M059J (cell line): ENCODE data around the gene PDE11A. TPM values are rescaled to one million over a fixed set of nuclear protein-coding genes. Genes with fewer than 3 reads are reported as not detected.

Source experiments
- DNase-seq: peaks from one replicate; pipeline ENCODE4 v3.0.0-alpha.2; 2012; ENCODE audit warnings: low read depth
- total RNA-seq: library from RNA; depleted of rRNA; stranded (reverse); fragments of >200 nt; shearing (Covaris generic); gene quantifications from 2 replicates; pipeline ENCODE4 v1.2.3, GENCODE V29; 2014

Gene PDE11A
- total RNA-seq, 1 experiment from 2014 or later: 2.0 TPM

DNA sequence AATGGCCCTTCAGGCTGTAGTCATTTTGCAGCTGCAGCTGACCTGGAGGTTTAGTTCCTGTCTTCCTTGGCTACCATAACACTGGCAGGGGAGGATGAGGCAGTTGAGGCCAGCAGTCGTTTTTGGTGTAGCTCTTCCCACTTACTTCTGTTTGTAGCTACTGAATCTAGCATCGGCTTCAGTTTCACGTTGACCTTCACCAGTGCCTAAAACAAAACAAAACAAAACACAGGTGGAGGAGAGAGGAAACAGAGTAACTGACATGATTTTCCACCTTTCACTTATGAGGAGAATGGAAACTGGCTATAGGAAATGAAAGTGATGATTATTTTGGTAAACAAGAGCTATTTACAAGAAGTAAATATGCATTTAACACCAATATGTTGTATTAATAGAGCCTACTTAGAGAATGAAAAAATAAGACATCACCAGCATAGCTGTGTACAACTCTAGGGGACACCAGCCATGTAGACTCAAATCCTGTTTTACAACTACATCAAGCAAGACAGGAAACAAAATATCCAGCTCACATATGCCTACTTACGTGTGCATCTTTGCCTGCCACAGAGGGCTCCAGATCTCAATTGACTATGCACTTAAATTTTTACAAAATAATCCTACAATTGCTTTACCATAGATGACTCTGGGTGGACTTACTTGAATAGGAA is 443.1 kb downstream of the PDE11A start:
- DNase-seq: no peak

DNA sequence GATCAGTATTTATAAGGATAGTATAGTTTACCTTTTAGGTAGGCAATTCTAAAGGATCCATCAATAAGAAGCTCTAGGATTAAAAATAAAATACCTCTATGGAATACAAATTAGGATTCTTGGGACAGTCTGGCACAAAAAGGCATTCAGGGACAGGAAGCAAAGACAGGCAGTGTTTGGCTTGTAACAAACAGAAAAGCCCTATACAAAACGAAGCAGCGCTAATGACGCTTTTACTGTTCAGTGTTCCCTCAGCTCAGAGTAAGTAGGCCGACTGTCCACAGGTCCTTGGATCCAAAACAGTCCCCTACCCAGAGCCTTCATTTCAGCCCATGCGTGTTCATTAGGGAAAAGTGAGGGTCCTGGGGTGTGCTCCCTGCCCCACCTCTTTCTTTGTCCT is 443.7 kb downstream of the PDE11A start:
- DNase-seq: no peak

DNA sequence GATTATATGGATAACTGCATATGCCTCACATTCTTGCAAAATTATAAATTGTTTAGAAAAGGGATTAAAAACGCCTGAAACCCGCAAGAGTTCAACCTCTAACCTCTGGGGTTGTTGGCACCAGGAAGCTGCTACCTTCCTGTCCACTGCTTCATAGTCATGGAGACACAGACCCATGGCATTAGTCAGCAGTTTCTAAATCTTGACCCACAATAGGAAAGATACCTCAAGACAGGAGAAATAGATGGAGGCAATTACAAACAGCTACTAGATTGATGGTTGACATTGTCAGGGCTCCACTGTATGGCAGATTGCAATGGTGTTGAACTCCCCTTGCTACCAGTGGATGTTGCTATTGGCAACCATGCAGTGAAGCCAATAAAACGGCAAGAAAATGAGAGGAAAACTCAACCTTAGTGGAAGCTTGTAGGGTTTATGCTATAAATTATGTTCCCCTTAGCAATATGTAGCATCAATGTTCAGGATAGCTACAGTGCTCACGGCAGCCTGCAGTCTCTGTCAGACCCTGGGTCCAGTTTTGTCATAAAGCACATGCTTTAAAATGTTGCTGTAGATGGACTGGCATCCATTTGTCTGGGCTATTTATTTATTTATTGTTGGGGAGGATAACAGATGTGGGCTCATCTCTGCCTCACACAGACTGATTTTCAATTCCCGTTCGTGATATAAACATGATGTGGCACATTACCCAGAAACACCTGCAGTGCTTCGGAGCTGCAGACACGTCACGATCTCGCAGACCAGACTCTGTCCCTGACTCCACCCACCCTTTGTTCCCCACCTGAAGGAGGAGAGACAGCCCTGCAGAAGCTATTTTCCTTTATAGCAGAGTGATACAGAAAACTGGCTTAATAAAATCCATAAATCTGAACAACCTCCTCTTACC is 446.6 kb downstream of the PDE11A start:
- DNase-seq: peak; percentile 23

DNA sequence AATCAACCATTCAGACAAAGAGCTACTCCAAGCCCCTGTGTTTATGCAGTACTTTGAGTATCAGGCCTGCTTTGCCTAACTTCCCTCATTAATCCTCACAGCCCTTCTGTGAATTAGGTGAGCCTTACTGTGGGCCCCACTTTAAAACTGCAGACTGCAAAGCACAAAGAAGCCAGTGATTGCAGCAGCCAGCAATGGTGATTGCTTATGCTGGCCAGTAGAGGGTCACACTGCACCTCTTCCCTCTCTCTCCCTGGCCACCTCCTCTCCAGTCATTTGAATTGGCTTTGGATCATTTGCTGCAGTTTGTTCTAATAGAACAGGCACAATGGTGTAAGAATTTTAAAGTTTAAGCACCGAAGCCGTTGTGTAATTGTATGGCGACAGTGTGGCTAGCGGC is 450.1 kb downstream of the PDE11A start:
- no peak for DNase-seq

- DNase-seq: no peak
These were observed 452.6 kb downstream of the PDE11A start for GRCh38 chr2:177619986-177620385.

DNA sequence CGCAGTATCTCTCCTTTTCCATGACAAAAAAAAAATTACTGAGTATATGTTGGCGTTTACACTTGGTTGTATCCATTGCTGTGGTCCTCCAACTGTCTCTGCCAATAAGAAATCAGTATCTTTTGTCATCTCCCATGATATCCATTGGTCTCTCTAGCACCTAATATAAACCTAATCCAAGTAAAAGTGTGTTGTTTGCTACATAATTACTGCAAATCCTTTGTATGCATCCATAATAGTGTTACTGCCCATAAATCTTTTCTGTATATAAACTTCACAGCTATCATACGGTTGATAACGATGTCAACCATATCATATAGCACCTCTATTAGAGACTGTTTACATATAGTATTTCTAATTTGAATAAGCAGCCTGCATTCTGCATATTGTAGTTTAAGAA is 453.1 kb downstream of the PDE11A start:
- no peak for DNase-seq

DNA sequence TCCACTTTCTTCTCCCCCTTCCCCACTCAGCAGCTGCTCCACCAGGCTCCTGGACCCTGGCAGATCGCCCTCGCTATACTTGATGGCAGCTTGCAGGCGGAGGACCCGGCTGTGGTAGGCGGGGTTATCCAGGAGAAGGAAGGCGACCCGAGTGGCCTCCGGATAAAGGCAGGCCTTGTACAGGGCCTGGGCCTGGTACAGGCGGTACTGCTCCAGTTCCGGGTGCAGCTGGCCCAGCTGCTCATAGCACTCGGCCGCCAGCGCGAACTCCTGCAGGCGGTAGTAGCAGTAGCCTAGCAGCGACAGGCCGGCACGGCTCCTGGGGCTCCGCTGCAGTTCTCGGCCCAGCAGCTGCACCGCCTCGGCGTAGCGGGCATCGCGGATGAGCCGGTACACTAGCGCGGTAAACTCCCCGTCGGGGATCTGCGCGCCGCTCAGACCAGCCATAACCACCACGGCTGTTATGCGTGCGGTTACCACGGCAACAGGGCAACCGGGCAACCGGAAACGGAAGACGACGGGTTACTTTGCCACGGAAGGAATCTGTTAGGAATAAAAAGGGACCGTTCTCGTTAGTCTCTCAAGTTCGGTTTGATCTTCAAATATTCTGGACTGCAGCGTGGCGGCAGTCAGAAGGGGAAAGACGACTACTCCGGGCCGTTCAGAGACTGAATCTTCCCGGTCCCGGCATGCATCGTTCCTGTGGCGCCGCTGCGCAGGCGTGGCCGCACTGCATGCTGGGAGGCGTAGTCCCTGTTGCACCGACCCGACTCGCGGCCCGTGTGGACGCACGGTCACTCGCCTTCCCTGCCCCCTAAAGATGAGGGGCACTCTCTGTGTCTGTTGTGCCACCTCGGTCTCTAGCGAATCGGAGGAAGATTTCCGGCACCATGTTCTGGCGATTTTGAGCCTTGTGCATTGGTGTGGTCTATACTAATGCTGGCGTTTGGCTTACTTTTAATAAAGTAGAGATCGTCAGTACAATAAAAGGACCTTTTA is 454.0 kb downstream of the PDE11A start:
- peak; percentile 85 for DNase-seq

GRCh38 chr2:177617849-177618248 is 454.7 kb downstream of the PDE11A start:
- DNase-seq: no peak

DNA sequence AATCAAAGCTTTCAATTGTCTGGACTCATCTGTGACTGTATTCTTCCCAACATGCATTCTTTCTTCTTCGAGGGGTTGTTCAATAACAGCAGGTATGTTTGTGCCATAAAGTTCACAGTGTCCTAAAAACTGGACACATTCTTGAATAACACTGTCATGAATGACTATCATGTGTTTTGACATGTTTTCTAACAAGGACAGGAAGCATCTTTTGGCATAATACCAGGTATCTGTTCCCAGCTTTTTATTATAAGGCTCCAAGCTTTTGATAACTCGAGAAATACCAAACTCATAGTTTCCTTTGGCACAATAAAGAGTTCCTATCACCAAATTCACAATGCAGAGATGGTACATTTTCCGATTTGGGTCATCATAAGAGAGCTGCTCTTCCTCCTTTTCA is 455.8 kb downstream of the PDE11A start:
- no peak for DNase-seq

DNA sequence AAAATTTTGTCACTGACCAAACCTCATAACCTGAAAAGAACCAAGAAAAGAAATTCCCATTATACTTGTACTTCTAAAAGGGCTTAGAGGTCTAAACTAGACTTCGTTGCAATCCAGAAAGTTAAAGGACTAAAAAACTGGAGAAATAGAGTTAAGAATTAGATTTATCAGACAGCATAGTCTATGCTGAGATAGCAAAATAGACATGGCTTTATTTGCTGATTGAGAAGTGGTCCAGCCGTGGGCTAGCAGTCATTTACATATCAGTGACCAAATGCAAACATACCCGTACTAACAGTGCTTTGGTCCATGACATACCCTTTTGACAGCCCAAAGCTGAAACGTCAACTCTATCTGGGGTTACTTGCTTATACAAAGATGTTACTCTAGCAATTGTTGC is 456.5 kb downstream of the PDE11A start:
- no peak for DNase-seq

GRCh38 chr2:177612659-177613058 is 459.9 kb downstream of the PDE11A start:
- no peak for DNase-seq

DNA sequence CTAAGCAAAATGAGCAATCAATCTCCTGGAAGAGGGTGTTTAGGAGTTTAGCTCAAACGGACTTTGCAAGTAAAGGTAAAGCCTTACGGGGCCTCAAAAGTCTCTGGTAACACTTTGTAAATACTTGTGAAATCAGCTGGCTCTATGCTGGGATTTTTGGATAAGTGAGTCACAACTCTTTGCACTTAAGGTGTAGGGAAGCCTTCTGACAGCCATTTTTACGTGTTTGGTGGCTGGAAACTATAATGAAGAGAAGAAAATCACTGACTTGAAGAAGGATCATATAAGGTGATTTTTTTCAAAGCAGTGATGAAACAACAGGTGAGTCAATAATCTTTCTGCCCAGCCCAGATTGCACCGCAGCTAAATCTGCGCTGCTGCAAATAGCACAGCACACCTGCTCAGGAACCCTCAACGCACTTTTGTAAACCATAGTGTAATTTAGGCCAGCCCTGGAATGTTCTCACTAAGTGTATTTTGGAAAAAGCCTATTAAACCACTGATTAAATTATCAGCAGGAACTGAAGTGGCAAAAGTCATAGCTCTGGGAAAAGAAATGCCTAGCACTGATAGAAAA is 461.2 kb downstream of the PDE11A start:
- no peak for DNase-seq

DNA sequence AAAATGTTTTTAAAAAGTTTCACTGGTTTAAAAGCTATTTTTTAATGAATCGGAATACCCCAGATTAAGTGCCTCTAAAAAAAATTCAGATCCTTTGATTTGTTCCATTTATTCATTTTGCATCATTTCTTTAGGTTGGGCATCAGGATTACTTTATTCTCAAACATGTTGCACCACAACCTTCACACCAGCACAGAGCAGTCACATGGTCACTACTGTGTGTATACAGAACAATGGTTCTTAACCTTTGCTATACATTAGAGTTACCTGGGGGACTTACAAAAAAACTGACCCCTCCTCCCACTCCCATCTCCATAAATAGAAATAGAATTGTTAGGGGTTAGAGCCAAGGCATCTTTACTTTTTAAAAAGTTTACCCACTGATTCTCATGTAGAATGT is 461.8 kb downstream of the PDE11A start:
- DNase-seq: no peak

- DNase-seq: peak; percentile 29
These were observed 465.9 kb downstream of the PDE11A start for GRCh38 chr2:177606636-177607035.

DNA sequence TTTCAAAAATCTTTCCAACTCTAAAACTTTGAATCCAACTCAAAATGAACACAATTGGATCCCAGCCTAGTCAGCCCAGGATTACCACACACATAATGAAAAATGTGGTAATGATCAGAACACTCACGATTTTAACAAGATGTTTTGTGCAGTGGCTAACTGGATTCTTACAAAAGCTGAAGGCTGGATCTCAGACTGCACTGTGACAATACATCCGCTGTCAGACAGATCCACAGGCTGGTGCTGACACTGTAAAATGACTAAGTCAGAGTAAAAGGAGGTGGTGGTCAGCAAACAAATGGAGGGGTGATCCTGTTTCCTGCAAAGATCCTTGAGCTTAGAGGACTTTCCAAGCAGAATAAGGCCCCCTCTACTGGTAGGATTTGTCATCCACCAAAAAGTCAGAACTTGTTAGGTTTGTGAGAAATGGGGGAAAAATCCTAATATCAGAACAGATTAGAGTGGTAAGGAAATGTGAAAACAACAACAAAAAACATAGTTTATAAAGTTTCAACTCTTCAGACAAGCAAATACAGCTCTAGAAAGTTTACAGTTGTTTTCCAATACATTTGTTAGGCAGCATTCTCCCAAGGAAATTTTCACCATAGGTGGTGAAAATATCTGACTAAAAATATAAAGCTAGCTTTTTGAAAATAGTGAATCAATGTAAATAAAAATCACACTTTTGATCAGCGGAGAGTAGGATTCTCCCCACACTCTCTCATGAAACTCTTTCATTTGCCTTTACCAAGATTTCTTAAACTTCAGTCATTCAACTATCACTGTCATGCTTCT is 468.1 kb downstream of the PDE11A start:
- DNase-seq: peak; percentile 52

- no peak for DNase-seq
These were observed 468.8 kb downstream of the PDE11A start for GRCh38 chr2:177603768-177604167.

- DNase-seq: no peak
These were observed 469.4 kb downstream of the PDE11A start for GRCh38 chr2:177603181-177603580.

- no peak for DNase-seq
These were observed 469.9 kb downstream of the PDE11A start for GRCh38 chr2:177602611-177603164.

- no peak for DNase-seq
These were observed 471.7 kb downstream of the PDE11A start for GRCh38 chr2:177600917-177601316.

- DNase-seq: no peak
These were observed 472.6 kb downstream of the PDE11A start for GRCh38 chr2:177599956-177600355.
